H1 (cell line): Measurements from ENCODE around the gene RICTOR. TPM values are rescaled to one million over a fixed set of nuclear protein-coding genes. Genes with fewer than 3 reads are reported as not detected.

Experiments
- FOSL1 ChIP-seq: IDR thresholded peaks from 2 replicates; pipeline ENCODE4 v1.6.1; 2011; ENCODE audit warnings: mild to moderate bottlenecking, low read depth, low read length, moderate library complexity; ENCODE audit not compliant: insufficient read depth
- PHF8 ChIP-seq: fragments of 200-600 bp; sonication (generic); conservative IDR thresholded peaks from 2 replicates; pipeline ENCODE4 v1.7.1; 2012; ENCODE audit warnings: low read depth, mild to moderate bottlenecking, inconsistent platforms, low read length, moderate library complexity
- POLR2AphosphoS5 ChIP-seq: IDR thresholded peaks from 2 replicates; pipeline ENCODE4 v1.6.1; 2011; ENCODE audit warnings: low read depth, low read length
- RFX5 ChIP-seq: IDR thresholded peaks from 2 replicates; pipeline ENCODE4 v1.6.1; 2011; ENCODE audit warnings: low read depth, low read length, improper control_type of control experiment, borderline replicate concordance
- SIX5 ChIP-seq: IDR thresholded peaks from 2 replicates; pipeline ENCODE4 v1.6.1; 2011; ENCODE audit warnings: mild to moderate bottlenecking, low read depth, low read length
- TAF7 ChIP-seq: optimal IDR thresholded peaks from 2 replicates; pipeline ENCODE3; 2011; ENCODE audit warnings: low read depth, mild to moderate bottlenecking, inconsistent platforms, low read length, moderate library complexity, borderline replicate concordance
- TBP ChIP-seq: IDR thresholded peaks from 2 replicates; pipeline ENCODE4 v1.6.1; 2011; ENCODE audit warnings: low read depth, low read length, improper control_type of control experiment
- ZNF274 ChIP-seq: IDR thresholded peaks from 2 replicates; pipeline ENCODE4 v1.7.0; 2012; ENCODE audit warnings: low read length, borderline replicate concordance; ENCODE audit errors: extremely low read depth
- polyA plus RNA-seq, 7 experiments: library from polyadenylated mRNA; depleted of rRNA in 3 of 7; stranded (reverse) in 5 of 7; unstranded in 2 of 7; fragments of >200 nt in 5 of 7; fragments of 200-250 nt in 2 of 7; gene quantifications; 1 replicate in 5 of 7; 2 replicates in 1 of 7; 4 replicates in 1 of 7; pipeline versions ENCODE4 v1.2.1 to v1.2.3, GENCODE V29; 2011 to 2013; ENCODE audit warnings: missing spikeins in 2 of 7, mixed read lengths in 2 of 7
- total RNA-seq: library from RNA; stranded (reverse); fragmentation: NEBNext Ultra II Directional; extraction: Animal tissue kit (Norgen Biotek cat#: 25700); gene quantifications from 2 replicates; pipeline ENCODE4 v1.2.1, GENCODE V29; 2021
- TF ChIP-seq, protein P1 (sequence below): IDR thresholded peaks from 2 replicates; pipeline ENCODE4 v1.6.1; 2012; ENCODE audit warnings: inconsistent platforms

RICTOR gene
- total and polyA plus RNA-seq, 2 of the 8 experiments (the other 6 are each of a cell fraction or from before 2014, with no cell fraction given): 4.3 to 26.6 TPM

DNA sequence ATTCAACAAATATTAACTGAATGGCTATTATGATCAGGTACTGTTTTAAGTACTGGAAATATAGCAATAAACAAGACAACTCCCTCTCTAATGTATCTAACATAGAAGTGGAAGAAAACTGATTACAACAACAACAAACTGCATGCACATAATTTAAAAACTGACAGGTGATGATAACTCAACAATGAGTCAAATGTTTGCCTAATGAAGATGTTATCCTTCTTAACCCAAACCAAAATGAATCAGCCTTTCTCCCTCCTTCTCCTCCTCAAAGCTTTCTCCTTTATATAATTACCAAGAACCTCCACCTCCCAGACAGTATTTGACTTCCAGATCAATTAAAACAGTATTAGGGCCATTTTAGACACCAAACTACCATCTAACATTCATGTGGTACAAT, 49.3 kb downstream of the RICTOR start (continued):
- TF ChIP-seq, protein P1, sequence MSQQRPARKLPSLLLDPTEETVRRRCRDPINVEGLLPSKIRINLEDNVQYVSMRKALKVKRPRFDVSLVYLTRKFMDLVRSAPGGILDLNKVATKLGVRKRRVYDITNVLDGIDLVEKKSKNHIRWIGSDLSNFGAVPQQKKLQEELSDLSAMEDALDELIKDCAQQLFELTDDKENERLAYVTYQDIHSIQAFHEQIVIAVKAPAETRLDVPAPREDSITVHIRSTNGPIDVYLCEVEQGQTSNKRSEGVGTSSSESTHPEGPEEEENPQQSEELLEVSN: no peak
- TF ChIP-seq FOSL1 (no peak), TBP (no peak), TAF7 (no peak), PHF8 (no peak), SIX5 (no peak), POLR2AphosphoS5 (no peak), RFX5 (no peak), ZNF274 (no peak)
